HG02943 (cell line): Measurements from ENCODE around the gene TOLLIP.
"Not testable (repeated sequence)": the region's sequence is repeated elsewhere in the genome, so short reads cannot be mapped to it uniquely, and the experiment has no call there.

Experiments
- ATAC-seq: cut with Tn5 transposase; IDR thresholded peaks from one replicate; pipeline ENCODE4 v1.9.1; 2021; ENCODE audit warnings: mild to moderate bottlenecking, low read depth, moderate library complexity; ENCODE audit not compliant: unreplicated experiment

Gene TOLLIP

DNA sequence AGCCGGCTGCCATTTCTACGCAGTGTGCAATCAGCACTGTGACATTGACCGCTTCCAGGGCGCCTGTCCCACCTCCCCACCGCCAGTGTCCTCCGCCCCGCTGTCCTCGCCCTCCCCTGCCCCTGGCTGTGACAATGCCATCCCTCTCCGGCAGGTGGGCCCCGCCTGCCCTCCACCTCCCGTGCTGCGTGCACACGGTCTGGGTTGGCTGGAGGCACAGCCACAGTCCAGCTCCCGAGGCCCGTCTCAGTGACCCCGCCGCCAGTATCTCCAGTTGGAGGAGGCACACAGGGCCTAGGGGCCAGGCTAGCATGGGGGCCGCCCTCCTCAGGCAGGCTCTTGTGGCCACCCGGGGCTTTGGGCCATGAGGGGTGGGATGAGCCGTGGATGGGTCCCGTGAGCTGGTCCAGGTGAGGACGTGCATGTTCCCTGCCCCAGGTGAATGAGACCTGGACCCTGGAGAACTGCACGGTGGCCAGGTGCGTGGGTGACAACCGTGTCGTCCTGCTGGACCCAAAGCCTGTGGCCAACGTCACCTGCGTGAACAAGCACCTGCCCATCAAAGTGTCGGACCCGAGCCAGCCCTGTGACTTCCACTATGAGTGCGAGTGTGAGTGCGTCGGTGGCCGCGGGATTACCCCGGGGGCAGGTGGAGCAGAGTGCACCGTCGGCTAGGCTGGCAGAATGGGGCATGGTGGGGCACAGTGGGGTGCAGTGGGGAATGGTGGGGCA is 56.9 kb downstream of the TOLLIP start:
- no peak for ATAC-seq

- ATAC-seq: no peak
Observed at GRCh38 chr11:1251236-1251770, 58.1 kb downstream of the TOLLIP start.

DNA sequence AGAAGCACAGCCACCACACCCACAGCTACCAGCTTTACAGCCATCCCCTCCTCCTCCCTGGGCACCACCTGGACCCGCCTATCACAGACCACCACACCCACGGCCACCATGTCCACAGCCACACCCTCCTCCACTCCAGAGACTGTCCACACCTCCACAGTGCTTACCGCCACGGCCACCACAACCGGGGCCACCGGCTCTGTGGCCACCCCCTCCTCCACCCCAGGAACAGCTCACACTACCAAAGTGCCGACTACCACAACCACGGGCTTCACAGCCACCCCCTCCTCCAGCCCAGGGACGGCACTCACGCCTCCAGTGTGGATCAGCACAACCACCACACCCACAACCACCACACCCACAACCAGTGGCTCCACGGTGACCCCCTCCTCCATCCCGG is 59.0 kb downstream of the TOLLIP start:
- ATAC-seq: not testable (repeated sequence)

GRCh38 chr11:1248951-1249350 is 60.5 kb downstream of the TOLLIP start:
- ATAC-seq: not testable (repeated sequence)

DNA sequence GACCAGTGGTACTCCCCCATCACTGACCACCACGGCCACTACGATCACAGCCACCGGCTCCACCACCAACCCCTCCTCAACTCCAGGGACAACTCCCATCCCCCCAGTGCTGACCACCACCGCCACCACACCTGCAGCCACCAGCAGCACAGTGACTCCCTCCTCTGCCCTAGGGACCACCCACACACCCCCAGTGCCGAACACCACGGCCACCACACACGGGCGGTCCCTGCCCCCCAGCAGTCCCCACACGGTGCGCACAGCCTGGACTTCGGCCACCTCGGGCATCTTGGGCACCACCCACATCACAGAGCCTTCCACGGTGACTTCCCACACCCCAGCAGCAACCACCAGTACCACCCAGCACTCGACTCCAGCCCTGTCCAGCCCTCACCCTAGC is 62.4 kb downstream of the TOLLIP start:
- ATAC-seq: not testable (repeated sequence)

DNA sequence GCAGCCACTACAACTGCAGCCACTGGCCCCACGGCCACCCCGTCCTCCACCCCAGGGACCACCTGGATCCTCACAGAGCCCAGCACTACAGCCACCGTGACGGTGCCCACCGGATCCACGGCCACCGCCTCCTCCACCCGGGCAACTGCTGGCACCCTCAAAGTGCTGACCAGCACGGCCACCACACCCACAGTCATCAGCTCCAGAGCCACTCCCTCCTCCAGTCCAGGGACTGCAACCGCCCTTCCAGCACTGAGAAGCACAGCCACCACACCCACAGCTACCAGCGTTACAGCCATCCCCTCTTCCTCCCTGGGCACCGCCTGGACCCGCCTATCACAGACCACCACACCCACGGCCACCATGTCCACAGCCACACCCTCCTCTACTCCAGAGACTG is 63.1 kb downstream of the TOLLIP start:
- not testable (repeated sequence) for ATAC-seq

GRCh38 chr11:1245717-1246116 is 63.7 kb downstream of the TOLLIP start:
- ATAC-seq: not testable (repeated sequence)

DNA sequence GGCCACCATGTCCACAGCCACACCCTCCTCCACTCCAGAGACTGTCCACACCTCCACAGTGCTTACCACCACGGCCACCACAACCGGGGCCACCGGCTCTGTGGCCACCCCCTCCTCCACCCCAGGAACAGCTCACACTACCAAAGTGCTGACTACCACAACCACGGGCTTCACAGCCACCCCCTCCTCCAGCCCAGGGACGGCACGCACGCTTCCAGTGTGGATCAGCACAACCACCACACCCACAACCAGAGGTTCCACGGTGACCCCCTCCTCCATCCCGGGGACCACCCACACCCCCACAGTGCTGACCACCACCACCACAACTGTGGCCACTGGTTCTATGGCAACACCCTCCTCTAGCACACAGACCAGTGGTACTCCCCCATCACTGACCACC is 64.9 kb downstream of the TOLLIP start:
- not testable (repeated sequence) for ATAC-seq

DNA sequence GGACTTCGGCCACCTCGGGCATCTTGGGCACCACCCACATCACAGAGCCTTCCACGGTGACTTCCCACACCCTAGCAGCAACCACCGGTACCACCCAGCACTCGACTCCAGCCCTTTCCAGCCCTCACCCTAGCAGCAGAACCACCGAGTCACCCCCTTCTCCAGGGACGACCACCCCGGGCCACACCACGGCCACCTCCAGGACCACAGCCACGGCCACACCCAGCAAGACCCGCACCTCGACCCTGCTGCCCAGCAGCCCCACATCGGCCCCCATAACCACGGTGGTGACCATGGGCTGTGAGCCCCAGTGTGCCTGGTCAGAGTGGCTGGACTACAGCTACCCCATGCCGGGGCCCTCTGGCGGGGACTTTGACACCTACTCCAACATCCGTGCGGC is 65.9 kb downstream of the TOLLIP start:
- not testable (repeated sequence) for ATAC-seq

DNA sequence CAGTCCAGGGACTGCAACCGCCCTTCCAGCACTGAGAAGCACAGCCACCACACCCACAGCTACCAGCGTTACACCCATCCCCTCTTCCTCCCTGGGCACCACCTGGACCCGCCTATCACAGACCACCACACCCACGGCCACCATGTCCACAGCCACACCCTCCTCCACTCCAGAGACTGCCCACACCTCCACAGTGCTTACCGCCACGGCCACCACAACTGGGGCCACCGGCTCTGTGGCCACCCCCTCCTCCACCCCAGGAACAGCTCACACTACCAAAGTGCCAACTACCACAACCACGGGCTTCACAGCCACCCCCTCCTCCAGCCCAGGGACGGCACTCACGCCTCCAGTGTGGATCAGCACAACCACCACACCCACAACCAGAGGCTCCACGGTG is 66.7 kb downstream of the TOLLIP start:
- ATAC-seq: not testable (repeated sequence)

DNA sequence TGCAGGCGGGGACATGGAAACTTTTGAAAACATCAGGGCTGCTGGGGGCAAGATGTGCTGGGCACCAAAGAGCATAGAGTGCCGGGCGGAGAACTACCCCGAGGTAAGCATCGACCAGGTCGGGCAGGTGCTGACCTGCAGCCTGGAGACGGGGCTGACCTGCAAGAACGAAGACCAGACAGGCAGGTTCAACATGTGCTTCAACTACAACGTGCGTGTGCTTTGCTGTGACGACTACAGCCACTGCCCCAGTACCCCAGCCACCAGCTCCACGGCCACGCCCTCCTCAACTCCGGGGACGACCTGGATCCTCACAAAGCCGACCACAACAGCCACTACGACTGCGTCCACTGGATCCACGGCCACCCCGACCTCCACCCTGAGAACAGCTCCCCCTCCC is 67.1 kb downstream of the TOLLIP start:
- ATAC-seq: no peak

- no peak for ATAC-seq
Observed at GRCh38 chr11:1241706-1242105, 67.7 kb downstream of the TOLLIP start.

- ATAC-seq: no peak
Observed at GRCh38 chr11:1240771-1241170, 68.7 kb downstream of the TOLLIP start.

DNA sequence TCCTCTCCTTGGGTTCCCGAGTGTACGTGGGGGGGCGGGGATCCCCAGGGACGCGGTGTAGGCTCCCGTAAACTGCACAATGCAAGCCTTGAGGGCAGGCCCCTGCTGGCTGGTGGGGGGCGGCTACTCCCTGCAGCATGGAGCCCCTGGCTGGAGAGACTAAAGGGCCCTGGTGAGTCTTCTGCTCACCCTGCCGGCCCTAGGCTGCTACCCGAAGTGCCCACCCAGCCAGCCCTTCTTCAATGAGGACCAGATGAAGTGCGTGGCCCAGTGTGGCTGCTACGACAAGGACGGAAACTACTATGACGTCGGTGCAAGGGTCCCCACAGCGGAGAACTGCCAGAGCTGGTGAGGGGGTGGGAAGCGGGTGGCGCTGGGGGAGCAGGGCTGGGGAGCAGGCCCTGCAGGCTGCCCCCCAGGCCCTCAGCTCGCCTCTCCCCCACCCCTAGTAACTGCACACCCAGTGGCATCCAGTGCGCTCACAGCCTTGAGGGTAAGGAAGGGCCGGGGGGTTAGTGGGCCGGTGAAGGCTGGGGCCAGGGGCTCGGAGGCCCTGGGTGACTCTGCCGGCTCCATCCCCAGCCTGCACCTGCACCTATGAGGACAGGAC is 69.7 kb downstream of the TOLLIP start:
- ATAC-seq: no peak

- ATAC-seq: no peak
Observed at GRCh38 chr11:1238767-1239595, 70.5 kb downstream of the TOLLIP start.

- no peak for ATAC-seq
Observed at GRCh38 chr11:1237851-1238250, 71.6 kb downstream of the TOLLIP start.

GRCh38 chr11:1237128-1237580 is 72.3 kb downstream of the TOLLIP start:
- ATAC-seq: no peak

DNA sequence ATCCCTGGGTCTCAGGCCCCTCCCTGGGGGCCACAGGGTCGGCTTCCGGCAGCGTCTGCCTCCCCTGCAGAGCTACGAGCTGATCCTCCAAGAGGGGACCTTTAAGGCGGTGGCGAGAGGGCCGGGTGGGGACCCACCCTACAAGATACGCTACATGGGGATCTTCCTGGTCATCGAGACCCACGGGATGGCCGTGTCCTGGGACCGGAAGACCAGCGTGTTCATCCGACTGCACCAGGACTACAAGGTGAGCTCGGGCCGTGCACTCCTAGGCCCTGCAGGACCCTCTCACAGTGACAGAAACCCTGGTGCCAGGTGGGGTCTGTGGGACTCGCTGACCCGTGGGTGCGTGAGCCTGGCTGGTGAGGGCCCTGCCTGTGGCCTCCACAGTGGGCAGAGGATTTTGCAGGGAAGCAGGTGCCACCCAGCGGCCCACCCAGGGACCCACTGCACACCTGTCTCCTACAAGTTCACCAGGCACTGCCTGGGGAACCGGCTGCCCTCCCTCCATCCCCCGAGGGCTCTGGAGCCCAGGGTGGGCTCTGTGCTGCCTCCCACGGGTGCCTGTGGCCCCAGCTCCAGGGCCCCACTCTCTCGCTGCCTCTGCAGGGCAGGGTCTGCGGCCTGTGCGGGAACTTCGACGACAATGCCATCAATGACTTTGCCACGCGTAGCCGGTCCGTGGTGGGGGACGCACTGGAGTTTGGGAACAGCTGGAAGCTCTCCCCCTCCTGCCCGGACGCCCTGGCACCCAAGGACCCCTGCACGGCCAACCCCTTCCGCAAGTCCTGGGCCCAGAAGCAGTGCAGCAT is 72.9 kb downstream of the TOLLIP start:
- ATAC-seq: no peak

DNA sequence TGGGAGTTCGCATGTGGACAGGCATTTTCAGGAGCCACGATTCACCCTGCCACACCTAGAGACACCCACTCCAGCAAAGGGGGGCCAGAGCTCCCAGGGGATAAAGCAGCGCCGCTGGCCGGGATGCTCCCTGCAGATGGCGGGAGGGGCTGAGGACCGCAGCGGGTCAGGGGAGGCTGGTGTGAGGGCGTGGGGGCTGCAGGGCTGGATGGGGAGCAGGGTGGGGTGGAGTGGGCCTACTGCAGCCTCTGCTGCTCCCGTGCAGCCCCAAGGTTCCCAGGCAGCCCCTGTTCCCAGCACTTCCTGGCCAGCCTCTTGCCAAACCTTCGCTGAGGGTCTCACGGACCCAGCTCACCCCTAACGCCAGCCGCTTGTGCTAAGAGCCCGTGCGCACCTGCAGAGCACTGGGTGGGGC is 73.5 kb downstream of the TOLLIP start:
- no peak for ATAC-seq

GRCh38 chr11:1235306-1235900 is 74.0 kb downstream of the TOLLIP start:
- no peak for ATAC-seq
